H9 (cell line): ENCODE data around the gene METTL23. TPM values are rescaled to one million over a fixed set of nuclear protein-coding genes. Genes with fewer than 3 reads are reported as not detected.
A peak's percentile ranks its signal among the peaks of the same experiment; 100 is the strongest.
"Not testable (repeated sequence)": the region's sequence is repeated elsewhere in the genome, so short reads cannot be mapped to it uniquely, and the experiment has no call there.

Experiments
- DNase-seq: peaks from one replicate; pipeline ENCODE4 v3.0.0-alpha.2; 2017
- H2AFZ ChIP-seq: one replicate; pipeline ENCODE4 v1.6.1; 2013; ENCODE audit warnings: mild to moderate bottlenecking, low read length, control low read depth, moderate library complexity
- H2AK5ac ChIP-seq: 2 replicates; pipeline ENCODE4 v1.6.1; 2013; ENCODE audit warnings: low read length, control low read depth, mixed read lengths; ENCODE audit not compliant: insufficient read length
- H2BK120ac ChIP-seq: one replicate; pipeline ENCODE4 v1.6.1; 2013; ENCODE audit warnings: low read depth, mild to moderate bottlenecking, low read length, control low read depth, inconsistent platforms; ENCODE audit not compliant: poor library complexity, severe bottlenecking
- H2BK12ac ChIP-seq: 2 replicates; pipeline ENCODE4 v1.6.1; 2013; ENCODE audit warnings: low read length, control low read depth, mixed read lengths, low read depth; ENCODE audit not compliant: insufficient read length
- H2BK15ac ChIP-seq: 2 replicates; pipeline ENCODE4 v1.6.1; 2013; ENCODE audit warnings: low read depth, low read length, control low read depth
- H2BK20ac ChIP-seq: one replicate; pipeline ENCODE4 v1.6.1; 2013; ENCODE audit warnings: low read depth, mild to moderate bottlenecking, low read length, control low read depth, inconsistent platforms; ENCODE audit not compliant: poor library complexity, severe bottlenecking
- H2BK5ac ChIP-seq: 2 replicates; pipeline ENCODE4 v1.6.1; 2013; ENCODE audit warnings: low read length, control low read depth, mixed read lengths; ENCODE audit not compliant: insufficient read length
- H3K14ac ChIP-seq: 2 replicates; pipeline ENCODE4 v1.6.1; 2013; ENCODE audit warnings: low read length, control low read depth; ENCODE audit not compliant: insufficient read depth
- H3K18ac ChIP-seq: 2 replicates; pipeline ENCODE4 v1.6.1; 2013; ENCODE audit warnings: low read depth, mild to moderate bottlenecking, mixed read lengths, low read length, control low read depth; ENCODE audit not compliant: insufficient read length
- H3K23ac ChIP-seq: 2 replicates; pipeline ENCODE4 v1.6.1; 2013; ENCODE audit warnings: low read length, control low read depth, mixed read lengths, low read depth; ENCODE audit not compliant: insufficient read length
- H3K23me2 ChIP-seq: 2 replicates; pipeline ENCODE4 v1.6.1; 2013; ENCODE audit warnings: low read depth, mild to moderate bottlenecking, mixed read lengths, low read length, control low read depth; ENCODE audit not compliant: insufficient read length, poor library complexity, severe bottlenecking
- H3K27ac ChIP-seq: 2 replicates; pipeline ENCODE4 v1.5.1; 2013; ENCODE audit warnings: low read length, control low read depth, mixed read lengths, low read depth; ENCODE audit not compliant: insufficient read length
- H3K27me3 ChIP-seq: 2 replicates; pipeline ENCODE4 v1.6.1; 2013; ENCODE audit warnings: low read length, control low read depth, inconsistent platforms; ENCODE audit not compliant: insufficient read depth
- H3K4ac ChIP-seq: 2 replicates; pipeline ENCODE4 v1.6.1; 2013; ENCODE audit warnings: low read depth, mild to moderate bottlenecking, control low read depth, inconsistent platforms, low read length, moderate library complexity
- H3K4me1 ChIP-seq: 2 replicates; pipeline ENCODE4 v1.6.1; 2013; ENCODE audit warnings: low read length, control low read depth, inconsistent platforms; ENCODE audit not compliant: insufficient read depth
- H3K4me2 ChIP-seq: 2 replicates; pipeline ENCODE4 v1.6.1; 2013; ENCODE audit warnings: low read length, control low read depth, mixed read lengths; ENCODE audit not compliant: insufficient read length, insufficient read depth
- H3K56ac ChIP-seq: 2 replicates; pipeline ENCODE4 v1.6.1; 2013; ENCODE audit warnings: low read depth, mild to moderate bottlenecking, mixed read lengths, low read length, control low read depth; ENCODE audit not compliant: insufficient read length
- H3K79me1 ChIP-seq: 2 replicates; pipeline ENCODE4 v1.6.1; 2013; ENCODE audit warnings: low read depth, mild to moderate bottlenecking, moderate library complexity, low read length, control low read depth, inconsistent platforms; ENCODE audit not compliant: insufficient read depth, poor library complexity, severe bottlenecking
- H3K79me2 ChIP-seq: 2 replicates; pipeline ENCODE4 v1.6.1; 2013; ENCODE audit warnings: low read length, control low read depth, inconsistent platforms; ENCODE audit not compliant: insufficient read depth
- H3K9ac ChIP-seq: 2 replicates; pipeline ENCODE4 v1.6.1; 2013; ENCODE audit warnings: low read length, control low read depth, mixed read lengths; ENCODE audit not compliant: insufficient read length; ENCODE audit errors: extremely low read depth
- H3K9me3 ChIP-seq: one replicate; pipeline ENCODE4 v1.6.1; 2013; ENCODE audit warnings: low read depth, low read length, inconsistent platforms; ENCODE audit not compliant: control insufficient read depth
- H3T11ph ChIP-seq: one replicate; pipeline ENCODE4 v1.6.1; 2013; ENCODE audit warnings: mild to moderate bottlenecking, low read length, control low read depth, inconsistent platforms
- H4K20me1 ChIP-seq: one replicate; pipeline ENCODE4 v1.6.1; 2013; ENCODE audit not compliant: control insufficient read depth, insufficient read length, insufficient read depth
- H4K5ac ChIP-seq: 2 replicates; pipeline ENCODE4 v1.6.1; 2013; ENCODE audit warnings: low read depth, mild to moderate bottlenecking, mixed read lengths, low read length, control low read depth; ENCODE audit not compliant: insufficient read length
- H4K8ac ChIP-seq: replicated peaks from 2 replicates; pipeline ENCODE4 v1.6.1; 2013; ENCODE audit warnings: low read length, control low read depth, mixed read lengths, low read depth; ENCODE audit not compliant: insufficient read length
- H4K91ac ChIP-seq: 2 replicates; pipeline ENCODE4 v1.6.1; 2013; ENCODE audit warnings: low read depth, mild to moderate bottlenecking, moderate library complexity, mixed read lengths, low read length, control low read depth; ENCODE audit not compliant: insufficient read length
- H3K27ac Mint-ChIP-seq, 3 experiments: 2 replicates in 2 of 3; 3 replicates in 1 of 3; pipeline ENCODE4 v1.8.0; 2020 to 2021; ENCODE audit warnings: mixed read lengths in 3 of 3, mild to moderate bottlenecking in 1 of 3, moderate library complexity in 1 of 3
- H3K27me3 Mint-ChIP-seq: 2 replicates; pipeline ENCODE4 v1.8.0; 2021; ENCODE audit warnings: low read depth, mild to moderate bottlenecking, moderate library complexity, mixed read lengths
- H3K36me3 Mint-ChIP-seq, 3 experiments: 2 replicates in 2 of 3; 3 replicates in 1 of 3; pipeline ENCODE4 v1.8.0; 2020 to 2021; ENCODE audit warnings: low read depth in 3 of 3, mixed read lengths in 3 of 3; ENCODE audit not compliant: insufficient read depth in 1 of 3
- H3K4me1 Mint-ChIP-seq, 2 experiments: 2 replicates each; pipeline ENCODE4 v1.8.0; 2020; ENCODE audit warnings: mixed read lengths in 2 of 2
- H3K4me3 Mint-ChIP-seq, 2 experiments: 2 replicates in 1 of 2; 3 replicates in 1 of 2; pipeline ENCODE4 v1.8.0; 2020 to 2021; ENCODE audit warnings: mild to moderate bottlenecking in 2 of 2, mixed read lengths in 2 of 2, moderate library complexity in 1 of 2
- H3K9me3 Mint-ChIP-seq, 2 experiments: 2 replicates in 1 of 2; 3 replicates in 1 of 2; pipeline ENCODE4 v1.8.0; 2020; ENCODE audit warnings: mild to moderate bottlenecking in 2 of 2, mixed read lengths in 2 of 2, moderate library complexity in 1 of 2
- CTCF ChIP-seq: fragments of 200-600 bp; sonication (generic); conservative IDR thresholded peaks from 3 replicates; pipeline ENCODE4 v1.8.0; 2021; ENCODE audit warnings: antibody characterized with exemption, mild to moderate bottlenecking
- WGBS: extraction: QIAGEN DNeasy Blood & Tissue Kit; methylation state at CpG from one replicate; pipeline ENCODE4 v1.1.7; 2013; ENCODE audit warnings: missing lambda C conversion rate, low lambda C conversion rate, mixed read lengths; ENCODE audit not compliant: insufficient read length; ENCODE audit errors: extremely low coverage; 5-methylcytosine and 5-hydroxymethylcytosine counted together
- total RNA-seq: library from RNA; stranded (reverse); gene quantifications from 2 replicates; pipeline ENCODE4 v1.2.1, GENCODE V29; 2021

Gene METTL23
- total RNA-seq, 1 experiment from 2014 or later: 29.9 TPM

- Histone ChIP-seq H3K27me3 (no peaks in the 10 kb centered on the region), H3K56ac (no peak overlapping the region), H3K4ac (no peak overlapping the region), H3K9ac (peak overlapping the region; percentile 95), H3K79me2 (peaks cover 9% of the 10 kb centered on the region; the same call in 1 of the 2 replicates), H3K23ac (no peak overlapping the region), H2BK12ac (no peak overlapping the region), H2BK120ac (no peak overlapping the region), H3K18ac (no peak overlapping the region), H3K4me2 (peak overlapping the region; percentile 94), H3K9me3 (no peaks in the 10 kb centered on the region), H2BK20ac (no peak overlapping the region), H3K23me2 (peaks cover 13% of the 10 kb centered on the region), H3K27ac (no peak overlapping the region), H3K4me1 (no peaks in the 10 kb centered on the region), H4K20me1 (no peaks in the 10 kb centered on the region), H3K79me1 (peaks cover 11% of the 10 kb centered on the region), H3T11ph (no peak overlapping the region), H4K5ac (no peak overlapping the region), H2BK15ac (no peak overlapping the region), H3K14ac (no peak overlapping the region), H2AK5ac (no peak overlapping the region), H4K8ac (no peak overlapping the region), H4K91ac (no peak overlapping the region), H2AFZ (no peak overlapping the region), H2BK5ac (no peak overlapping the region)
- DNase-seq: no peak
- Mint-ChIP-seq H3K27ac (peak overlapping the region; percentile 48 to 85 (median 84); a peak in 3 of 7 replicates), H3K36me3 (peaks cover 11 to 51% (median 30%) of the 10 kb centered on the region in 3 experiments; a peak in 6 of 7 replicates), H3K4me1 (peaks cover 14 to 15% of the 10 kb centered on the region in 2 experiments), H3K4me3 (peak overlapping the region; percentile 88 to 92), H3K9me3 (no peaks in the 10 kb centered on the region), H3K27me3 (no peaks in the 10 kb centered on the region)
- TF ChIP-seq CTCF: no peak
- WGBS: no CpG with 5 or more reads among the region's 18 CpGs
Observed at GRCh38 chr17:76727745-76728456, 1.3 kb downstream of the METTL23 start.

GRCh38 chr17:76731800-76732733 lies 5.4 kb downstream of the METTL23 start:
- H3K27ac Mint-ChIP-seq: peak overlapping the region in 1 of 3 experiments; percentile 74; a peak in 2 of 7 replicates
- H2BK15ac ChIP-seq, H2BK12ac ChIP-seq, H2BK5ac ChIP-seq, H3K4me2 ChIP-seq, H3K18ac ChIP-seq, H3K23ac ChIP-seq, H2AFZ ChIP-seq, H4K91ac ChIP-seq, H3K9me3 ChIP-seq, H4K20me1 ChIP-seq, H4K8ac ChIP-seq, H3K27me3 ChIP-seq, H2BK120ac ChIP-seq, H3K27me3 Mint-ChIP-seq, H2AK5ac ChIP-seq, H2BK20ac ChIP-seq, H4K5ac ChIP-seq, H3K27ac ChIP-seq, H3K14ac ChIP-seq, H3K9me3 Mint-ChIP-seq, H3K4me3 Mint-ChIP-seq, DNase-seq, H3K79me1 ChIP-seq, H3K23me2 ChIP-seq, H3T11ph ChIP-seq, H3K9ac ChIP-seq, H3K56ac ChIP-seq, H3K4me1 ChIP-seq, H3K4ac ChIP-seq: not testable (repeated sequence)
- peaks cover 39 to 66% (median 45%) of the 10 kb centered on the region in 3 experiments for H3K36me3 Mint-ChIP-seq
- no CpG with 5 or more reads among the region's 13 CpGs for WGBS
- H3K79me2 ChIP-seq: peaks cover 22% of the 10 kb centered on the region; the same call in 1 of the 2 replicates
- H3K4me1 Mint-ChIP-seq: peaks cover 23 to 29% of the 10 kb centered on the region in 2 experiments
